ENCODE results near the gene PIGO.
A peak's percentile ranks its signal among the peaks of the same experiment; 100 is the strongest.

The PIGO gene

DNA sequence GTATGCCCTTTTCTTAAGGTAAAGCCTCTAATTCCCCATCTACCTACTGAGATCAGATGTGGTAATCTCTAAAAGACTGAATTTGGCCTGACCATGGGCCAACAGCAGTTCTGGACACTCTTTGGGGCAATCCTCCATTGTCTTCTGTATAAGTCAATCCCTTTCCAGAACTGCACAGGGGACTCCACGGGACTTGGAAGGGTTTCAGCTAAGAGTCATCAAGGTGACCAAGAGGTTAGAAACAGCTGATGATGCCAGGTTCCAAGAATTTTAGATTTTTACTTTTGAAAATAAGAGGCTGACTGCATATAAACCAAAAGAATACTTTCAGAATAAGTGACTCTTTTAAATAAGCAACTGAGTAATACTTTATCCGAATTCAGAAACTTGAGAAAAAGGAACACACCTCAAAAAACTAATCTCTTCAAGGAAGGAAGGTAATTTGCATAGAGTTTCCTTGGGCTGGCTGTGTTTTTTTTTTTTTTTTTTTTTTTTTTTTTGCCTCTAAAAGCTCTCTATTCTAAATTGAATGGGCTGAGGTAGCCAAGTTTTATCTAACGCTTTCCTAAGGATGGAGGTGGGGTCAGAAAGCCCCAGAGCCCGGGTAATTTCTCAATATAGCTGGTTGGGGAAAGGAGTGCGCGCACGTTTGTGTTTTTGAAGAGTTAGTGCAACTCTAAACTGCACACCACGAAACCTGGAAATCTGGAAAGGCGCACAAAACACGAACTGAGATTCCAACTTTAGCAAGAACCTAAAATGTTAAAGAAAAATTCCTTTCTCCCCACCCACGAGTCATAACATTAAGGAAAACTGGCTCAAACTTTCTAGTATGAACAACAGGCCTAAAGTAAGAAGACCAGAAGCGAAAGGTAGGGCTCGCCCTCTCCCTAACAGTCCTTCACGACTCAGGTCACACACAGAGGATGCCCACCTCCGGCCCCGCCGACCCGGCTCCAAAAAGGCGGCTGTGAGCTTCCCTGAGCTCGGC is 25.3 kb downstream of the PIGO start:
- no peak for DNase-seq (ENCODE audit: low read depth)

DNA sequence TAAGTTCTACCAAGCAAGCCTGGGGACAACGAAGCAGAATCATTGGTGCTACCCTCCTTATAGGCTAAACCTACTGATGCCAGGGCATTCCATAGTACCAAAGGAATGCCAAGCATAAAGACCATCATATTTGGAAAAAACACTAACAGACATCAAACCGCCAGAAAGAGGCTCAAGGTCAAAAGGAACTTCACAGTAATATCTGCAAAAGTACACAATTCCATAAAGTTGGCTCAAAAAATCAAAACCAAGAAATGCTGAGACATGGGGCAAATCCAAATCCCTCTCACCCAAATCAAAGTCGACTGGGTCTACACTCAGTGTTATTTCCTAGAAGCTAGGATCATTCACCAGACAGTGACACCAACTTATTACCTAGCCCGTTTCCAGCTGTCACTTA is 27.4 kb downstream of the PIGO start:
- DNase-seq (ENCODE audit: low read depth): no peak

DNA sequence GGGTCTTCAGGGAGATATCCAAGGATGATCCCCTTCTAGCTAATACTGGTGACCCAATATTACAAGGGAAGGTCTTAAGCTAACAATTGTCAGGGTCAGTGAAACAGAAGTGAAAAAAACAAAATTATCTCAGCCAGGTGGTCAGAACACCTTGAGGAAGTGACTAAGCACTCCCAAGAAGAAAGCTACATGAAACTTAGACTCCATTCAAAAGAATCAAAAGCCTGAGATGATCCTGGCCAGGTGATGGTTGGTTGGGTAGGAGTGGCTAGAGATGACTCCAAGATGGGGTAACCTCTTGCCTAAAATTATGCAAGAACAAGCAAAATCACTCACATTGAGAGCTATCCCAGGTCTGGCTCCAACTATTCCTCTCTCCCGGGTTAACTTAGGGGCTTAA is 29.3 kb downstream of the PIGO start:
- no peak for DNase-seq (ENCODE audit: low read depth)

DNA sequence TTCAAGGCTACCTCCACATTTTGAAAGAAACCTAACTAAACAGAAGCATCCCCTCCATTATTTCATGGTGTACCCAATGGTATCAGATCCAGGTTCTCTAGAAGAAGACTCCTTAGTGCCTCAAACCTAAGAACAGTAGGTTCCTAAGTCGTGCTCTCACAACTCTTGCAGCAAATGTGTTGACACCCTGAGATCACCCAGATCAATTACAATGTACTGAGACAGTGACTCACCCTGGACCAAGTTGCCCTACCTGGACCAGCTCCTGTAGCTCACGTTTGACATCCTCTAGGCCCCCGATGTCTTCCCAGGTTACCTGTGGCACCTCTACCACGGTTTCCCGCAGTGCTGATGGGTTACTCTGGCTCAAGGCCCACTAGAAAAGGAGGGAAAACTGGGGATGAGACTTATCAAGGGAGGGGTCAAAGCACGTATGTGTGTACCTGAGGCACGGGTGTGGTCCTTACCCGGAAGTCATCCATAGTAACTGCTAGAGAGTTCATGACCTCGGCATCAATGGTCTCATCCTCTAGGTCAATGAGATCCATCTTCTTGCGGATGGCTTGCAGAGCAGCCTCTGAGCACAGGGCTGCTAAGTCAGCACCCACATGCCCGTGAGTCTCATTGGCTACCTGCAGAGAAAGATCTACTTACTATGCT is 35.7 kb downstream of the PIGO start:
- DNase-seq (ENCODE audit: low read depth): no peak

DNA sequence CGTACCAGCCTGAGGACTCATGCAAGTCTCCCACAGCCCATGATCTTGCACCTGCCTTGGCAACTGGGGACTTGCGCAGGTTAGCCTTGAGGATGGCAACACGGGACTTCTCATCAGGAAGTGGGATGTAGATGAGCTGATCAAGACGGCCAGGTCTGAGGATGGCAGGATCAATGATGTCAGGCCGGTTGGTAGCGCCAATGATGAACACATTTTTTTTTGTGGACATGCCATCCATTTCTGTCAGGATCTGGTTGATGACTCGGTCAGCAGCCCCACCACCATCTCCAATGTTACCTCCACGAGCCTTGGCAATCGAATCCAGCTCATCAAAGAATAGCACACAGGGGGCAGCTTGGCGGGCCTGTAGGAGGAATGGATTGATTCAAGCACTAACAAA is 37.0 kb downstream of the PIGO start:
- no peak for DNase-seq (ENCODE audit: low read depth)

DNA sequence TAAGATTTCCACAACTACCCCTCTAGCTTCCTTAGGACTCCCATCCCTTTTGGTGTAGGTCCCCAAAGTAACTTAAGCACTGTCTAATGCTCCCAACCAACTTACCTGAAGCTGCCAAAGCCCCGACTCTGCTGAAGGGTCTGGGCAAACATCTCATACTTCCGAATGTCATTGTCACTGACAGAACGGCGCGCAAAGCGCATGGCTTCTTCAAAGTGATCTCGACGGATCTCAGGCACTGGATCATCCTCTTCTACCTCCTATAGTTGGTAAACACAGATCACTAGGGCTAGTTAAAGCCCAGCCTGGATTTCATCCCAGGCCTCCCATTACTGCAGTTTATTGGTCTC is 39.1 kb downstream of the PIGO start:
- DNase-seq (ENCODE audit: low read depth): no peak

DNA sequence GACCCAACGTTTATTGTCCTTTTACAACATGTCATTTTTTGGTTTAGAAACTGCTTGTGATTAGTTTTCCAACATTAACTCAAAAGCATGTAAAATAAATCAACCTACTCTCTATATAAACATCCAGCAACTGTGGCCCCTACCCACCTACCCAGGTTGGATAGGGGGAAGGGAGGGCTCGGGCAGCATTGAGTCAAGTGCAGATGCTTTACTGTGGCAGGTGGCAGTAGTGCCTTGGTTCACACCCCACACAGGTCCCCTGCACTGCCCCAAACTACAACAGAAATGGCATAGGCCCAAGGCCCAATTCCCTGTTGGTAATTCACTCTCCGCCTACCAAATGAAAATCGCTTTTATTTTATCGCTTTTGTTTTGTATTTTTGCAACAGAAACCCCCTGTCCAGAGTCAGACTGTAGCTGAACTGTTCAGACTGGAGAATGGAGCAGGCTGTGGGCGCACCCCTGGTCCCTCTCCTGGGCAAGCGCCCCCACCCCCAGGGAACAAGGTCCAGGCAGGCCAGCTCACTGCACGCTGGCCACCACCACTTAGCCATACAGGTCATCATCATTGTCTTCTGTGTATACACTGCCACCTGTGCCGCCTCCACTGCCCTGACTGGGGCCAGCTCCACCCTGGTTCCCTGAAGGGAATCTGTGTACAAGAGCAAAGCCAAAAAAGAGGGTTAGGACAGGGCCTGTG is 39.7 kb downstream of the PIGO start:
- DNase-seq (ENCODE audit: low read depth): no peak

DNA sequence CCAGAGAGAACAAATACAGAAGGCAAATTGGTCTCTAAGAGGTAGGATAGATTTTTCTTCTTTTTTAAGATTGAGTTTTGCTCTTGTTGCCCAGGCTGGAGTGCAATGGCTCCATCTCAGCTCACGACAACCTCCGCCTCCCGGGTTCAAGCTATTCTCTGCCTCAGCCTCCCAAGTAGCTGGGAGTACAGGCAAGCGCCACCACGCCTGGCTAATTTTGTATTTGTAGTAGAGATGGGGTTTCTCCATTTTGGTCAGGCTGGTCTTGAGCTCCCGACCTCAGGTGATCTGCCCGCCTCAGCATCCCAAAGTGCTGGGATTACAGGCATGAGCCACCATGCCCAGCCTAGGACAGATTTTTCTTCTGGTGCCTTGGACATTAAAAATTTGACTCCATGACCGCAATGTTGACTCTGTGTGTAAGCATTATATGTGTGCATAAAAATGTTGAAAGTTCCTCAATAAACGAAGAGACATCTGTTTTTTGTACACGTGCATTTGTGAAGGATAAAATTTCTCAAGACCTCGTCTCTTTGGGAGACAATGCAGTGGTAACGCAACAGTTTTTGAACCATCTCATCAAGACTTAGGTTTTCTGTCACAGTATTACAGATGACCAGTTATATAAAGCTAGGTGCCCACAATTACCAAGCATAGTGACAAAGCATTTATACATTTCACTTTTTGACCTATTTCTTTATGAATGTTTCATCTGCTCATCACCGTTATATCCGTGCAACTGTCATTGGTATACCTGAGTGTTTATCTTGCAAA is 41.3 kb downstream of the PIGO start:
- no peak for DNase-seq (ENCODE audit: low read depth)

DNA sequence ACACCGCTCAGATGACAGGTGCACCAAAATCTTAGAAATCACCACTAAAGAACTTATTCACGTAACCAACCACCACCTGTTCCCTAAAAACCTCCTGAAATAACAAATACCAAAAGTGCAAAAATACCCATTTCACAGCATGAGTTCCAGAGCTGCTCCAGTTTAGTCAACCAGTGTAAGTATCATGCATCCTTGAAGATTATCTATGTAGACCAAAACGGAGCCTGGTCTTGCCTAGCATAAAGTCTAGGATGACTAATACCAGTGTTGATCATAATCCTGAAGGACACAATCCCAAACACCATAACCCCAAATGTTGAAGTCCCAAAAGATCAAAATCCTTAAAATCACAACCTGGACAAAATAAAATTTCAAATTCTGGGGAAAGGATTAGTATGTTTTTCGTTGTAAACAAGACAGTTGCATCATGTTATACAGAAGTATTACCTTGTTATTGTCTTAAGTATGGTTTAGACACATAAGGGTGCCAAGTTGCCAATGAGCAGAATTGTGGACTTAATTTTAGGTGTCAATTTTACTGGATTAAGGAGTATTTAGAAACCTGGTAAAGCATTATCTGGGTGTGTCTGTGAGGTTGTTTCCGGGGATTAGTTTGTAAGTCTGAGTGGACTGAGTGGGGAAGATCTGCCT is 42.1 kb downstream of the PIGO start:
- DNase-seq (ENCODE audit: low read depth): no peak

DNA sequence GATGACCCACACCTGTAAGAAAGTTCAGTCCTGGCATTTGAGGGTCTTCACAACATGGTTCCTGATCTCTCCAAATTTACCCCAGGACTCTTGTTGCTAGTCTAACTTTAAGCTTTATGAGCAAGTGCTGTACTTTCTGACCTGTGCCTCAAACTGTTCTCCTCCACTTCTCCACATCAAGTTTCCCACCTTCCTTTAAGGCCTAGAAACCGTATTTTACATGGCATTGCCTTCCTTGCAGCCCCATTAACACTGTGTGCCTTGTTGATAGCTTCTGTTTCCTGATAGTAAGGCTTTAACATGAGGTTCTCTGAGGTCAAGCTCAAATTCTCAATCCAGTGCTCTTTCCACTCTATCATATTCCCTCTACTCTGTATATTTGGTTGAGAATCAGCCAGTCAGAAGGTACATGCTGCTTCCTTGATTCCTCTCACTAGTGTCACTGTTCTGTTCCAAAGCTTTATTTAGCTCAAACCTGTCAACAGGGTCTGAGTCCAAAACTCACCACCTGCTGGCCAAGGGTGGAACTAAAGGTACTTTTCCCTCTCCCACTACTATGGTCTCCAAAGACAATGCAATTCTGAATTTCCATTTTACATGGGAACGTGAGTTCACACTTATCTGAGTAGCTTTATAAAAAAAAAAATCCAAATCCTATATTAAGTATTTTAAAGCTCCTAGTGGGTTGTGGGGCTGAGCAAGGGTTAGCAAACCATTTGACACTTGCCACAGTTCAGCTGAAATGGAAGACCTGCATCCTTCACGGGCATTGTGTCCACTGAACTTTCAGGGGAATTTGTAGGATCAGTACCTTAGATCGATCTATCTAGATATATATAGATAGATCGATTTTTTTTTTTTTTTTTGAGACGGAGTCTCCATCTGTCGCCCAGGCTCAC is 45.1 kb downstream of the PIGO start:
- DNase-seq (ENCODE audit: low read depth): peak; percentile 29

DNA sequence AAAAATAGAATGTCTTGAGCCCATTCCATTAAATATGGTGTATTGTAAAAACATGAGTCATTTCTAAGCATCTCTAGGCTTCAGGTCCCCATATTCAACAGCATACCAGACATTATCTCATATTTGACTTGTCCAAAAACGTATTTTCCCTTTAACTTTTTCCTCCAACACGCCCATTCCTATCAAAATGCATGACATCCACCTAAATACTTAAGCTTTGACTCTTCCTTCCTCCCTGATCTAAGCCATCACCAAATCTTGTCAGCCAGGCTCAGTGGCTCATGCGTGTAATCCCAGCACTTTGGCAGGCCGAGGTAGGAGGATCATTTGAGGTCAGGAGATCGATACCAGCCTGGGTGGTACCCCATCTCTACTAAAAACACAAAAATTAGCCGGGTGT is 47.9 kb downstream of the PIGO start:
- DNase-seq (ENCODE audit: low read depth): no peak

DNA sequence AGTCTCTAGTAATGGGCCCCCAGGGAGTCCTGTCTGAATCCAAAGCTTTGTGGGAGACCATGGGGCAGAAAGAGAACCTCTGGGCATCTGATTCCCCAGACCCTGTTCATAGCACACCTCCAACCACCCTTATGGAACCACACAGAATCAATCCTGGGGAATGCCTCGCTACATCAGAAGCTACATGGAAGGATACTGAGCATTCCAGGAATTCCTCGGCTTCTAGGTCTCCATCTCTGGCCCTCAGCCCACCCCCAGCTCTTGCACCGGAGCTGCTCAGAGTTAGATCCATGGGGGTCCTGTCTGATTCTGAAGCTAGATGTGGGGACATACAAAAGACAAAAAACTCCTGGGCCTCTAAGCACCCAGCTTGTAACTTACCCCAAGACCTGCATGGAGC is 52.3 kb downstream of the PIGO start:
- no peak for DNase-seq (ENCODE audit: low read depth)

DNA sequence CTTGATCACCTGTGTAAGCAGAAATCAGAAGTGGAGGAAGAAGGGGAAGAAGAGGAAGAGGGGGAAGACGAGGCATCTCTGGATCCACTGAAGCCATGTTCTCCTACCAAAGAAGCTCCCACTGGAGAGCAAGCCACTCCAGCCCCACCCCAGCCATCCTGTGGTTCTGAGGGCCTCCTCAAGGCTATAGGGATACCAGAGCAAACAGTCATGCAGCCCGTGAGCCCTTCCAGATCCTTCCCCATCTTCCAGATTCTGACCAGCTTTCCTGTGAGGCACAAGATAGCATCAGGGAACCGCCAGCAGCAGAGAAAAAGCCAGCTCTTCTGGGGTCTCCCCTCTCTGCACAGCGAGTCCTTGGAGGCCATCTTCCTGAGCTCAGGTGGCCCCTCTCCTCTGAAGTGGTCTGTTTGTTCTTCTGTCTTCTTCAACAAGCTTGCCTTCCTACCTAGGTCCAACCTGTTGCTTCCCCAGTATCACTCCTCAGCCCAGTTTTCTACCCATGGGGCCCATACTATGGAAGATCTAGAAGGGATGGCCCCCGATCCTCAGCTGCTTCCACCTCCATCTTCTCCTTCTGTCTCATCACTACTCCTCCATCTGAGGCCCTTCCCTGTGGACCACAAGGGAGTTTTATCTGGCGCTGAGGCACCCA is 53.4 kb downstream of the PIGO start:
- no peak for DNase-seq (ENCODE audit: low read depth)

DNA sequence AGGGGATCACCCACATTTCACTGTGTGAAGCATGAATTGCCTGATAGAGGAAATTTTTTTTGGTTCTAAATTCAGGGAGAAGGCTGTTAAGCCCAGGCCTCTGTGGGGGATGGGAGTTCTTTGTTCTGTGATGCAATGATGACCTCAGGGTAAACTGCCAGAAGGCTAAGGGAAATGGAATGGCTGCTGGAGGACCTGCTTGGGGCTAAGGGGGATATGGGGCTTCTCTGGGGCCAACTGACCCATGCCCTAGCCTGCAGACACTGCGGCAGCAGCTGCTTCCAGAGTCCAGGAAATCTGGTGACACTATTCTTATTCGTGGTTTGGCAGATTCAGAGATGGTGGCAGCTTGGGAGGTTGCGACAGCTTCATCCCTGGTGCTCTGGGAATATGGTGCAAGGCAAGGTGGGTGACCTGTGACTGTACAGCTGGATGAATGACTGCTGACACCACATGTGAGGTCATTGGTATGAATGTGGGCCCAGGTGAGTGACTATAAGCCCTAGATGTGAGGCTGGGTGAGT is 54.2 kb downstream of the PIGO start:
- peak; percentile 47 for DNase-seq (ENCODE audit: low read depth)
